GM21723 (cell line): ENCODE data around the gene OPA3.
"Not testable (repeated sequence)": the region's sequence is repeated elsewhere in the genome, so short reads cannot be mapped to it uniquely, and the experiment has no call there.

Experiments
- ATAC-seq: cut with Tn5 transposase; IDR thresholded peaks from one replicate; pipeline ENCODE4 v1.9.1; 2021; ENCODE audit warnings: mild to moderate bottlenecking, moderate library complexity; ENCODE audit not compliant: unreplicated experiment

Gene OPA3

DNA sequence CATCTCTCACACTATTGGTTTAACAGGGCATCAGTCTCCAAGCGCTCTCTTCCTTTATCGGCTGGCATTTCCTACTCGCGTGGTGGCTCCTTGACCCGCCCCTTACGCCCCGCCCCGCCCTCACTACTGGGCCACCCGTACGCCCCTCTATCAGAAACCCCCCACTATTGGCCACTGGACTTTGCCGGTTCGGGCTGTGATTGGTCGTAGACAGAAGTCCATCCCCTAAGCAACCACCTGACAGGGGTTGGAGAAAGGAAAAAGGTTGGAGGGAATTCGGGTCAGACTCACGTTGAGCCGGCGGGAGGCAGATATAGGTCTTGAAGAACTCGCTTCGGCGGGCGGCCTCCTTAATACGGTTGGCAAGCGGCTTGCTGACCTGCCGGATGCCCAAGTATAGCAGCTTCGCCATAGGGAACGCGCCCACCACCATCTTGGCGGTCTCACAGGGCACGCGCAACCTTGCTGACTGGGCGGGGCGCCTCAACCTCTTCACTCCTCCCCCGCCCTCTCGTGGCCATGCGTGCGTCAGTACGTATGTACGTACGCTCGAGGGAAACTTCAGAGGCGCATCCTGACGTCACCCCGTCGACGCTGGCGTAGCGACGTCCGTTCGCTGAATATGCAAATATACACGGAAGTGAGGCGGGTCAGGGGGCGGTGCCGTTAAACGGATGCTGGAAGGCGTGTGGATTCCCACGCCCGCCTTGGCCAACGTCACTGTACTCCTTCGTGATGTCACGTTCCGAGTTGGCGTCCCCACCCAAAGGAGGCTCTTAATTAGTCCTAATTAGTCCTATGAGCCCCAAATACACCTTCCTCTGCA lies at the start of gene OPA3:
OPA3 (minus strand) TSS at position 471 of the 826 bp plus-strand sequence; CDS start at position 433, 38 bp downstream.
- ATAC-seq = peak; percentile 87

- ATAC-seq = no peak
Measured at GRCh38 chr19:45632468-45633196, 48.0 kb upstream of the OPA3 start.

DNA sequence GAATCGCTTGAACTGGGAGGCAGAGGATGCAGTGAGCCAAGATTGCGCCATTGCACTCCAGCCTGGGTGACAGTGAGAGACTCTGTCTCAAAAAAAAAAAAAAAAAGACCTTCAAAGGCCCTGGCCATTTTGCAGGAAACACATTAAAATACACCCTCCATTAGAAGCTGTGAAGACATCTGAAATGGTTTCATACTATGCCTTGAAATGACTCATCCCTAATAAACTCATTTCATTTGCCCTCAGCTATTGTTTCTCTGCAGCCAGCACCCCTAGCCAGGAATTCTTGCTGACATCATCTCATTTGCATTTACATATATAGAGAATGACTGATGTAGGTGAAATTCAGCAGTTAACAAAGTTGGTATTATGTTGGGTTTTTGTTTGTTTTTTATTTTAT lies 45.9 kb upstream of the OPA3 start:
- ATAC-seq = no peak

DNA sequence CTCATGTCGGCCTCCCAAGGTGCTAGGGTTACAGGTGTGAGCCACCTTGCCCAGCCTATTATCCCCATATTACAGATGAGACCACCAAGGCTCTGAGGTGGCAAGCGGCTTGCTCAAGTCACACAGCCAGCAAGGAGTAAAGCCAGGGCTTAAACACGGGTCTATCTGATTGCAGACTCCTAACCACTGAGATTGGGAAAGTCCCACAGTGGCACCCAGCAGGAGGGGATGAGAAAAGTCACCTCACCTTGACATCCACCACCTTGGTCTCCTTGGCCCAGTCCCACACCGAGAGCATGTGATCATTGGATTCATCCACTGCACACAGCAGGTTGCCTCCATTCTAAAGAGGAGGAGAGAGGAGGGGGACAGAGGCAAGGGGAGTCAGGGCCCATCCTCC lies 45.1 kb upstream of the OPA3 start:
- ATAC-seq = no peak

DNA sequence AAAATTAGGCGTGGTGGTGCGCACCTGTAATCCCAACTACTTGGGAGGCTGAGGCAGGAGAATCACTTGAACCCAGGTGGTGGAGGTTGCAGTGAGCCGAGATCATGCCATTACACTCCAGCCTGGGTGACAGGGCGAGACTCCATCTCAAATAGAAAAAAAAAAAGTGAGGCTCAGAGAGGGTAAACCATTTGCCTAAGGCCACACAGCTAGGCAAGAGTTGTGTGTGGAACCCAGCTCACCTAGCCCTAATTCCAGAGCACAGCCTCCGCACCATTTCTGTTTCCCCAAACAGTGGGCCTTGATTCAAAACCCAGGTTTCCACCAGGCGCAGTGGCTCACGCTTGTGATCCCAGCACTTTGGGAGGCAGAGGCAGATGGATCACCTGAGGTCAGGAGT lies 43.6 kb upstream of the OPA3 start:
- ATAC-seq = not testable (repeated sequence)

- no peak for ATAC-seq
Measured at GRCh38 chr19:45623984-45624383, 39.4 kb upstream of the OPA3 start.

GRCh38 chr19:45621976-45622503 lies 37.4 kb upstream of the OPA3 start:
- ATAC-seq = no peak

GRCh38 chr19:45621389-45621788 lies 36.8 kb upstream of the OPA3 start:
- ATAC-seq = no peak

GRCh38 chr19:45616704-45617017 lies 32.1 kb upstream of the OPA3 start:
- ATAC-seq = no peak

- ATAC-seq = no peak
Measured at GRCh38 chr19:45615795-45616703, 31.4 kb upstream of the OPA3 start.

GRCh38 chr19:45615056-45615455 lies 30.5 kb upstream of the OPA3 start:
- ATAC-seq = not testable (repeated sequence)

DNA sequence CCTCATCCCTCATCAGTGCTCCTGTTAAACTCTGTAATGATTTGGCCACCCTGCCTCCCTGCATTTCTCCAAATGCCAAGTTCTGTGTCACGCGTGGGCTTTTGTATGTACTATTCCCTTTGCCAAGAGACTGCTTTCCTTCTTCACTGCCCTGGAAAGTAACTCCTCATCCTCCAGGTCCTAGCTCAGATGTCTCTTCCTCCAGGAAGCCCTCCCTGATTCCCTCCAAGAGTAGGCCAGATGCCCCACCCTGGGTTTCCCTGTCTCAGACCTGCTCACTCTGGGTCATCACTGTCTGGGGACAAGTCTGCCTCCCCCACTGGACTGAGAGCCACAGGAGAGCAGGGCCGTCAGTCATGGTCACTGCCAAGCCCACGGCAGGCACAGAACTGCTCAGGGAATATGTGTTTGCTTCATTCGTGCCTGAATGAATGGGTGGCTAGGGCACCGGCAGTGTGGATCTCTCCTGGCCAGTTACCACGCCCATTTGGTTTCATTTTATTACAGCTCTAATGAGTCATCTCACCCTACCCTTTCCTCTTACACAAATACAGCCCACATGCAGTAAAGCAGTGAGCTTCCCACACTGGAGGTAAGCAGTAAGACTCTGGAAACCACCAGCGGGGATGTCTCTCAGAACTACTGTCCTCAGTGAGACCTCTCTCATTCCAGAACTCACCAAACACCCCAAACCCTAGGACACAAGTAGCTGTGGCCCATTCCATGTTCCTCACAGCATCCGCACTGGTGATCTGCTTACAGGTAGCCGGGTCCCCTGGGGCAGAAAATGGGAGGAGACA lies 29.5 kb upstream of the OPA3 start:
- ATAC-seq = peak; percentile 57

GRCh38 chr19:45608948-45609347 lies 24.3 kb upstream of the OPA3 start:
- no peak for ATAC-seq

DNA sequence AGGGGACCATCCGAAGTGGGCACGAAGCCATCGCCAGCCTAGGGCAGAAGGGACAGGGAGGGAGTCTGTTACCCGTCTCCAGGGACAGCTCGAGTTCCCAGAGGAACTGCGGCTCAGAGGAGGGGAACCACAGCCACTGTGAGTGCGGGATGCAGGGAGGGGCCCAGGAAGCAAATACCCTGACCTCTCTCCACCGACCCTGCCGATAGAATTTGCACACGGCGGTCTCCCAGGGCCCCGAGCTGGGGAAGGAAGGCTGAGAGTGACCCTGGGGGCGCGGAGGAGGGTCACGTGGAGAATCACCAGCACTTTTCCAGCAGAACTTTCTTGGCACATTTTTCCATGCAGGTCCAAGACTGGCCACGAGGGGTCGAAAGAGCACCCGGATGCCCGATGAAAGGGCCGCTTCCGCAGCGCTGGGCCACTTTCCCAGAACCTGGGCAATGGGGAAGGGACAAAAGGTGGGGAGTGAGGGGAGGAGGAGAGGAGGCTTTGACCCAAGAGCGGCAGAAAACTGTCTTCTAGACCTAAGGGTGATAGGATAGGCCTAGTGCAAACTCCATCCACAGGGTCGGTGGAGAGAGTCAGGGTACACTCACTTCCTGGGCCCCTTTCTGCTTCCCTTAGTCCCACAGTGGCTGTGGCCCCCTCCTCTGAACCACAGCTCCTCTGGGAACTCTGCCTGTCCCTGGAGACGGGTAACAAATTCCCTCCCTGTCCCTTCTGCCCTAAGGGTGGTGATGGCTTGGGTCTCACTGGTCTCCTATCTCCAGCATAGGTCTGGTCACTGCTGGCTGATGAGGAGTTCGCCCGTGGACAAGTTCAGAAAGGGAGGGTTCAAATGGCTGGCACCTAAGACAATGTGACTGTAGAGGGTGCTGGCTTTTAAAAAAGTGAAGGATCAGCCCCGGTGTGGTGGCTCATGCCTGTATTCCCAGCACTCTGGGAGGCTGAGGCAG lies 22.7 kb upstream of the OPA3 start:
- no peak for ATAC-seq

- no peak for ATAC-seq
Measured at GRCh38 chr19:45601524-45602374, 17.1 kb upstream of the OPA3 start, which contains the start of gene GPR4. GPR4 (minus strand) TSS chr19:45602212; CDS start chr19:45591866, 10,346 bp downstream.

DNA sequence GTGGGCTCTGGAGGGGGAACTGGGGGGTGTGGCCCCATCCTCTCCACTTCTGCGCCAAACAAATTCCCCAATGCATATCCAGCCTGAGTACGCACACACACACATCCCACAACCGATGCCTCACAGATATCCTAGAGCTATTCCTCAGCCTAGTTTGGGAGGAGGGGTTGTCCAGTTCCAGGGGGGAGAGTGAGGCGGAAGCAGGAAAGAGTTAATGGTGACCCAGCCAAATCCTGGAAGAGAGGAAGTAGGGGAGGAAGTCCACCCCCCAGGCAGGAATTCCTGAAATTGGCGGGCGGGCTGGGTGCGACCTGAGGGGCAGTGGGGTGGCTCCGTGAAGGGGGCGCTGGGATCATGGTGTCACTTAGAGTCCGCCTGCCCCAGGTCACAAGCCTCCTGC lies 16.5 kb upstream of the OPA3 start:
- no peak for ATAC-seq

DNA sequence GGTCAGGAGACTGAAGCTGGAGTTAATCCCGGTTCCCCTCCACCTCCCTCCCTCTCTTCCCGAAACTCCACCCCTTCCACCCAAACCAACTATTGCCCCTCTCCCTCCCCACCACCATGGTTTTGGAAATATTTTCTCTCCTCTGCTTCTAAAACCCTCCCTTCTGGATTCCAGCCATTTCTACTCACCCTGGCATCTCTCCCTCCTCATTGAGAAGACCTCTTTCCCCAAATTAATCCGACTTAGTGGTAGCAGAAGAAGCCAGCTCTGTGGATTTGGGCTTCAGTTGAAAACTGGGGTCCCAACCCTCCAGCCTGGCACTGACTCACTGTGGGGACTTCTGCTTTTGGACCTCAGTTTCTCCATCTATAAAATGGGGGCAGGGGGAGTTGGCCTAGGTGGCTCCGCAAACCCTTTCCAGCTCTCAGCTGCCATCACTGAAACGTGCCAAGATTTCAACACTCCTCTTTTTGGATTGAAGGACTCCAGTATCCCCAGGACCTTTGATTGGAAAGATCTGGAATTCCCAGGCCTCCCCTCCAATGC lies 15.8 kb upstream of the OPA3 start:
- no peak for ATAC-seq

- no peak for ATAC-seq
Measured at GRCh38 chr19:45599286-45599685, 14.7 kb upstream of the OPA3 start.
